H1 (cell line): ENCODE data around the gene SEC14L3. TPM values are rescaled to one million over a fixed set of nuclear protein-coding genes. Genes with fewer than 3 reads are reported as not detected.

Experiments
- CTCF ChIA-PET: fragments of 300-600 bp; sonication (Branson Sonifier 250); formaldehyde crosslinking; loops from one replicate; lab custom pipeline; 2021; ENCODE audit not compliant: partially characterized antibody; lab: Charles Lee
- POLR2A ChIA-PET: fragments of 300-600 bp; sonication (Branson Sonifier 250); formaldehyde crosslinking; loops from one replicate; lab custom pipeline; 2021; ENCODE audit warnings: inconsistent platforms; ENCODE audit not compliant: partially characterized antibody; lab: Charles Lee
- DNase-seq, 2 experiments: peaks; one replicate each; pipeline versions ENCODE4 v3.0.0 to v3.0.0-alpha.2; 2010 to 2022; ENCODE audit warnings: low spot score in 2 of 2, low read depth in 1 of 2, mixed read lengths in 1 of 2
- FAIRE-seq: peaks from 2 replicates; lab custom pipeline; 2011; peaks lifted over from hg19 to GRCh38; lab: Jason Lieb, UNC
- H2AFZ ChIP-seq: 2 replicates; pipeline ENCODE4 v1.8.1; 2012; ENCODE audit warnings: low read length, inconsistent platforms
- H2AK5ac ChIP-seq: 2 replicates; pipeline ENCODE4 v1.6.1; 2013; ENCODE audit warnings: low read depth, low read length
- H2BK120ac ChIP-seq: replicated peaks from 2 replicates; pipeline ENCODE3; 2013; ENCODE audit warnings: low read depth, low read length, inconsistent platforms
- H2BK12ac ChIP-seq: 2 replicates; pipeline ENCODE4 v1.6.1; 2013; ENCODE audit warnings: low read depth, low read length
- H2BK15ac ChIP-seq: 2 replicates; pipeline ENCODE4 v1.6.1; 2013; ENCODE audit warnings: low read length
- H2BK20ac ChIP-seq: 2 replicates; pipeline ENCODE4 v1.6.1; 2013; ENCODE audit warnings: low read length
- H2BK5ac ChIP-seq: 2 replicates; pipeline ENCODE4 v1.6.1; 2013; ENCODE audit warnings: low read depth, low read length
- H3K14ac ChIP-seq: 2 replicates; pipeline ENCODE4 v1.6.1; 2013; ENCODE audit warnings: inconsistent platforms; ENCODE audit not compliant: insufficient read length
- H3K18ac ChIP-seq: 2 replicates; pipeline ENCODE4 v1.6.1; 2013; ENCODE audit warnings: low read length; ENCODE audit errors: extremely low read depth
- H3K23ac ChIP-seq: 2 replicates; pipeline ENCODE4 v1.6.1; 2013; ENCODE audit warnings: inconsistent platforms; ENCODE audit not compliant: insufficient read length
- H3K23me2 ChIP-seq: 2 replicates; pipeline ENCODE4 v1.6.1; 2013; ENCODE audit warnings: low read depth, low read length
- H3K27ac ChIP-seq: 2 replicates; pipeline ENCODE4 v1.6.1; 2011; ENCODE audit warnings: low read depth, low read length, inconsistent platforms
- H3K27me3 ChIP-seq, 4 experiments: replicated peaks in 1 of 4; 1 replicate in 1 of 4; 2 replicates in 3 of 4; pipeline versions ENCODE4 v1.6.1 to v1.8.1; 2011 to 2013; ENCODE audit warnings: low read length in 3 of 4, mild to moderate bottlenecking in 3 of 4, inconsistent platforms in 2 of 4, mixed read lengths in 2 of 4, moderate library complexity in 1 of 4; ENCODE audit not compliant: control insufficient read depth in 3 of 4, insufficient read depth in 3 of 4; ENCODE audit errors: extremely low read depth in 1 of 4
- H3K36me3 ChIP-seq, 4 experiments: 2 replicates each; pipeline versions ENCODE4 v1.6.1 to v1.8.1; 2011 to 2013; ENCODE audit warnings: mild to moderate bottlenecking in 4 of 4, low read length in 3 of 4, moderate library complexity in 2 of 4, control low read depth in 1 of 4, inconsistent platforms in 1 of 4; ENCODE audit not compliant: insufficient read depth in 4 of 4, control insufficient read depth in 2 of 4
- H3K4ac ChIP-seq: replicated peaks from 2 replicates; pipeline ENCODE3; 2013; ENCODE audit warnings: low read length, low read depth, mixed read lengths, inconsistent platforms; ENCODE audit not compliant: insufficient read length
- H3K4me1 ChIP-seq, 4 experiments: replicated peaks in 1 of 4; 1 replicate in 1 of 4; 2 replicates in 3 of 4; pipeline versions ENCODE4 v1.6.1 to v1.8.1; 2011 to 2013; ENCODE audit warnings: low read length in 3 of 4, inconsistent platforms in 2 of 4, mixed read lengths in 1 of 4; ENCODE audit not compliant: insufficient read depth in 4 of 4, control insufficient read depth in 3 of 4
- H3K4me2 ChIP-seq, 2 experiments: 2 replicates each; pipeline versions ENCODE4 v1.6.1 to v1.8.1; 2011 to 2013; ENCODE audit warnings: low read depth in 2 of 2, low read length in 2 of 2, control low read depth in 1 of 2, inconsistent platforms in 1 of 2, mild to moderate bottlenecking in 1 of 2; ENCODE audit not compliant: insufficient read depth in 1 of 2
- H3K4me3 ChIP-seq, 4 experiments: fragments of 200-600, 300-600 bp in 1 of 4; sonication (generic), shearing (Covaris generic), sonication (Bioruptor Twin) in 1 of 4; 2 replicates each; pipeline versions ENCODE4 v1.5.1 to v1.8.1; 2011 to 2016; ENCODE audit warnings: low read length in 4 of 4, low read depth in 3 of 4, control low read depth in 2 of 4, inconsistent platforms in 2 of 4, mild to moderate bottlenecking in 2 of 4, mixed read lengths in 1 of 4, moderate library complexity in 1 of 4; ENCODE audit not compliant: insufficient read depth in 2 of 4; ENCODE audit errors: extremely low read depth in 1 of 4
- H3K56ac ChIP-seq: replicated peaks from 2 replicates; pipeline ENCODE3; 2013; ENCODE audit warnings: low read depth, mild to moderate bottlenecking, mixed read lengths, low read length, inconsistent platforms; ENCODE audit not compliant: insufficient read length
- H3K79me1 ChIP-seq: 2 replicates; pipeline ENCODE4 v1.6.1; 2013; ENCODE audit warnings: low read depth, low read length, control low read depth
- H3K79me2 ChIP-seq, 2 experiments: 2 replicates each; pipeline versions ENCODE4 v1.6.1 to v1.8.1; 2012 to 2013; ENCODE audit warnings: low read length in 2 of 2, mild to moderate bottlenecking in 2 of 2, inconsistent platforms in 1 of 2; ENCODE audit not compliant: insufficient read depth in 2 of 2, control insufficient read depth in 1 of 2
- H3K9ac ChIP-seq, 4 experiments: replicated peaks in 1 of 4; 1 replicate in 1 of 4; 2 replicates in 3 of 4; pipeline versions ENCODE4 v1.6.1 to v1.8.1; 2011 to 2013; ENCODE audit warnings: low read depth in 3 of 4, low read length in 3 of 4, control low read depth in 2 of 4, mild to moderate bottlenecking in 2 of 4, moderate library complexity in 2 of 4, inconsistent platforms in 1 of 4; ENCODE audit errors: extremely low read depth in 1 of 4
- H3K9me3 ChIP-seq, 2 experiments: 2 replicates each; pipeline versions ENCODE4 v1.6.1 to v1.8.1; 2012 to 2013; ENCODE audit warnings: mild to moderate bottlenecking in 2 of 2, moderate library complexity in 2 of 2, control low read depth in 1 of 2, inconsistent platforms in 1 of 2, low read depth in 1 of 2, low read length in 1 of 2, mixed read lengths in 1 of 2; ENCODE audit not compliant: insufficient read depth in 2 of 2
- H4K20me1 ChIP-seq, 2 experiments: replicated peaks in 1 of 2; 2 replicates each; pipeline versions ENCODE3 to v1.8.1; 2011 to 2013; ENCODE audit warnings: inconsistent platforms in 2 of 2, low read length in 2 of 2, mild to moderate bottlenecking in 1 of 2; ENCODE audit not compliant: insufficient read depth in 2 of 2, control insufficient read depth in 1 of 2
- H4K5ac ChIP-seq: 2 replicates; pipeline ENCODE4 v1.6.1; 2013; ENCODE audit warnings: low read length, low read depth, mixed read lengths, inconsistent platforms; ENCODE audit not compliant: insufficient read length
- H4K8ac ChIP-seq: 2 replicates; pipeline ENCODE4 v1.8.0; 2013; ENCODE audit warnings: mild to moderate bottlenecking, moderate library complexity, low read length, inconsistent platforms; ENCODE audit not compliant: insufficient read depth; ENCODE audit errors: extremely low read depth
- H4K91ac ChIP-seq: replicated peaks from 2 replicates; pipeline ENCODE3; 2013; ENCODE audit warnings: low read length, mixed read lengths, inconsistent platforms; ENCODE audit not compliant: insufficient read length
- ATF2 ChIP-seq: IDR thresholded peaks from 2 replicates; pipeline ENCODE4 v1.6.1; 2012; ENCODE audit warnings: low read length, inconsistent platforms
- BACH1 ChIP-seq: IDR thresholded peaks from 2 replicates; pipeline ENCODE4 v1.6.1; 2012; ENCODE audit warnings: low read length, improper control_type of control experiment
- KDM1A ChIP-seq: fragments of 200-600, 300-600 bp; sonication (generic); IDR thresholded peaks from 2 replicates; pipeline ENCODE4 v1.7.1; 2016; ENCODE audit warnings: mild to moderate bottlenecking, low read length, borderline replicate concordance
- SIRT6 ChIP-seq: IDR thresholded peaks from one replicate; pipeline ENCODE4 v1.7.1; 2012; ENCODE audit warnings: low read length, inconsistent platforms
- WGBS, 2 experiments: shearing (Covaris generic) in 1 of 2; methylation state at CpG; one replicate each; pipeline versions ENCODE4 v1.1.6 to v1.1.7; 2013 to 2015; ENCODE audit warnings: low lambda C conversion rate in 2 of 2, mixed read lengths in 2 of 2, inconsistent platforms in 1 of 2, low coverage in 1 of 2, missing lambda C conversion rate in 1 of 2; ENCODE audit not compliant: insufficient replicate concordance in 2 of 2, insufficient coverage in 1 of 2, insufficient read length in 1 of 2; ENCODE audit errors: extremely low coverage in 1 of 2, missing lambda C conversion rate in 1 of 2; 5-methylcytosine and 5-hydroxymethylcytosine counted together
- polyA plus RNA-seq, 7 experiments: library from polyadenylated mRNA; depleted of rRNA in 3 of 7; stranded (reverse) in 5 of 7; unstranded in 2 of 7; fragments of >200 nt in 5 of 7; fragments of 200-250 nt in 2 of 7; gene quantifications; 1 replicate in 5 of 7; 2 replicates in 1 of 7; 4 replicates in 1 of 7; pipeline versions ENCODE4 v1.2.1 to v1.2.3, GENCODE V29; 2011 to 2013; ENCODE audit warnings: missing spikeins in 2 of 7, mixed read lengths in 2 of 7
- total RNA-seq: library from RNA; stranded (reverse); fragmentation: NEBNext Ultra II Directional; extraction: Animal tissue kit (Norgen Biotek cat#: 25700); gene quantifications from 2 replicates; pipeline ENCODE4 v1.2.1, GENCODE V29; 2021
- TF ChIP-seq, protein P1 (sequence below), 3 experiments: IDR thresholded peaks; 1 replicate in 2 of 3; 2 replicates in 1 of 3; pipeline versions ENCODE4 v1.5.1 to v1.6.1; 2011; ENCODE audit warnings: low read length in 3 of 3, mild to moderate bottlenecking in 3 of 3, inconsistent platforms in 2 of 3, low read depth in 1 of 3, moderate library complexity in 1 of 3; ENCODE audit not compliant: insufficient read depth in 1 of 3; ENCODE audit errors: control extremely low read depth in 1 of 3

The SEC14L3 gene
- total and polyA plus RNA-seq, 2 of the 8 experiments (the other 6 are each of a cell fraction or from before 2014, with no cell fraction given): not detected

DNA sequence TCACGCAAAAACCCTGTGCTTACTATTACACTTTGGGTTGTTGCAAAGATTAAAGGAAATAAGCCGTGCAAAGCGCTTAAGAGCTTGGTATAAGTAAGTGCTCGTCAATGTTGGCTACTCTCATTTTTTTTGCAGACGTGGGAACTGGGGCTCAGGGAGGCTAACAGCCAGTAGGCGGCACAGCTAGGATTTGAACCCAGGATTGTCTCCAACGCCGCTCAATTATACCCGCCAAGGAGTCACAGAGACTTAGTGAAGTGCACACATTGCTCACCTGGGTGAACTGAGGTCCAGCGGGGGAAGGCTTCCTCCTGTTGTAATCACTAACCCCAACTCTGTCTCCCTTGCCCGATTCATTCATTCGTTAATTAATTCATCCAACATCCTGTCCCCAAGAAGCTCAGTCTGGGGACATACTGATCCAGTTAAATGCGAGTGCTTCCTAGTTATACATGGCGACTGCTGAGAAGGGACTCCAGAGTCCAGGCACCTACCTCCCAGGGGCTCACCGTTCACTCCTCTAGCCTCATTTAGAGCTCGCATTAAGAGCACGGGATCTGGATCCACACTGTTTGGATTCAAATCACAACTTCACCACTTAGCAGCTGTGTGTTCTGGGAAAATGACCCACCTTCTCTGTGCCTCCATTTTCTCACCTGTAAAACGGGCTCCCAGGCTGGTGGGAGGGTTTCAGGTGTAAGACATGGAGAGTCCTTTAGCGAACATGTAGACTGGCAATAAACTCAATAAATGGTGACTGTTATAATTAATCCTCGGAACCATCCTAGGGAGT lies 47.1 kb downstream of the SEC14L3 start:
- H4K5ac ChIP-seq: peak overlapping the region; percentile 20
- CTCF ChIA-PET: interaction anchor here (0.6 to 12.0 kb wide), 14 partner anchors 8 to 654 kb away, joined by 3 to 164 read pairs (median 4); partner anchors contain the start of gene SEC14L2
- H3K14ac ChIP-seq: no peak overlapping the region
- H3K27ac ChIP-seq: no peak overlapping the region
- no peak overlapping the region for H2BK120ac ChIP-seq
- peaks cover 22% of the 10 kb centered on the region for H3K23me2 ChIP-seq
- peaks cover 0 to 20% of the 10 kb centered on the region in 2 experiments for H4K20me1 ChIP-seq
- no peak for FAIRE-seq
- H2BK20ac ChIP-seq: no peak overlapping the region
- peak overlapping the region; percentile 76 for H2AFZ ChIP-seq
- no peaks in the 10 kb centered on the region for H3K27me3 ChIP-seq
- peaks cover 6 to 25% (median 13%) of the 10 kb centered on the region in 4 experiments for H3K4me1 ChIP-seq
- no peak overlapping the region for H2AK5ac ChIP-seq
- no peak overlapping the region for H3K18ac ChIP-seq
- no peak overlapping the region for H3K4ac ChIP-seq
- no peak overlapping the region for H3K56ac ChIP-seq
- POLR2A ChIA-PET: interaction anchor here (0.7 to 5.2 kb wide), 21 partner anchors 10 to 323 kb away, joined by 3 to 39 read pairs (median 5); partner anchors contain the start of genes CASTOR1, CCDC157, SEC14L2 and SF3A1
- H3K4me3 ChIP-seq: peak overlapping the region; percentile 66 to 88 (median 80)
- H2BK12ac ChIP-seq: no peak overlapping the region
- DNase-seq: peak in 1 of 2 experiments; percentile 60
- H4K8ac ChIP-seq: no peak overlapping the region
- no peaks in the 10 kb centered on the region for H3K9me3 ChIP-seq
- H3K4me2 ChIP-seq: peak overlapping the region; percentile 70 to 71
- peak overlapping the region; percentile 15; the same call in 1 of the 2 replicates for H2BK5ac ChIP-seq
- 37% methylated on average over 20 of the region's 20 CpGs; no CpG with 5 or more reads in 1 of the 2 experiments for WGBS, 2 experiments
- H4K91ac ChIP-seq: no peak overlapping the region
- peaks cover 2 to 13% (median 7%) of the 10 kb centered on the region in 4 experiments; a peak in 6 of 8 replicates for H3K36me3 ChIP-seq
- peaks cover 0 to 7% of the 10 kb centered on the region in 2 experiments; a peak in 1 of 4 replicates for H3K79me2 ChIP-seq
- no peaks in the 10 kb centered on the region; the same call in 1 of the 2 replicates for H3K79me1 ChIP-seq
- H2BK15ac ChIP-seq: no peak overlapping the region; the same call in 1 of the 2 replicates
- H3K23ac ChIP-seq: no peak overlapping the region
- TF ChIP-seq ATF2: 0 out of 2 replicates have a peak, but pooled peaks have one; percentile 24
- TF ChIP-seq BACH1: no peak
- TF ChIP-seq SIRT6: no peak
- peak; percentile 34; the same call in 1 of the 2 replicates for TF ChIP-seq KDM1A
- TF ChIP-seq, protein P1, sequence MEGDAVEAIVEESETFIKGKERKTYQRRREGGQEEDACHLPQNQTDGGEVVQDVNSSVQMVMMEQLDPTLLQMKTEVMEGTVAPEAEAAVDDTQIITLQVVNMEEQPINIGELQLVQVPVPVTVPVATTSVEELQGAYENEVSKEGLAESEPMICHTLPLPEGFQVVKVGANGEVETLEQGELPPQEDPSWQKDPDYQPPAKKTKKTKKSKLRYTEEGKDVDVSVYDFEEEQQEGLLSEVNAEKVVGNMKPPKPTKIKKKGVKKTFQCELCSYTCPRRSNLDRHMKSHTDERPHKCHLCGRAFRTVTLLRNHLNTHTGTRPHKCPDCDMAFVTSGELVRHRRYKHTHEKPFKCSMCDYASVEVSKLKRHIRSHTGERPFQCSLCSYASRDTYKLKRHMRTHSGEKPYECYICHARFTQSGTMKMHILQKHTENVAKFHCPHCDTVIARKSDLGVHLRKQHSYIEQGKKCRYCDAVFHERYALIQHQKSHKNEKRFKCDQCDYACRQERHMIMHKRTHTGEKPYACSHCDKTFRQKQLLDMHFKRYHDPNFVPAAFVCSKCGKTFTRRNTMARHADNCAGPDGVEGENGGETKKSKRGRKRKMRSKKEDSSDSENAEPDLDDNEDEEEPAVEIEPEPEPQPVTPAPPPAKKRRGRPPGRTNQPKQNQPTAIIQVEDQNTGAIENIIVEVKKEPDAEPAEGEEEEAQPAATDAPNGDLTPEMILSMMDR (IDR thresholded peaks at IDR 0.05; ENCODE audit: control extremely low read depth in 1 of 3, insufficient read depth in 1 of 3, low read depth in 1 of 3, low read length in 3 of 3): peak in 1 of 3 experiments; percentile 20; a peak in 2 of 4 replicates
- peak overlapping the region in 1 of 4 experiments; percentile 26; a peak in 2 of 7 replicates for H3K9ac ChIP-seq
